Stimulated activated CD8-positive, alpha-beta memory T cell treated with anti-CD3 and anti-CD28 coated beads, Interleukin-4, amount 100 ng/mL, for 1 hour (primary cell): ENCODE measurements around the gene DUSP1.

Source experiments
- DNase-seq, 2 donors: peaks; one replicate each; pipeline ENCODE4 v3.0.0-alpha.2; 2020; ENCODE audit warnings: low read depth in 2 of 2, low spot score in 1 of 2

DUSP1 gene

GRCh38 chr5:172725785-172726184 lies 45.2 kb downstream of the DUSP1 start:
- no peak for DNase-seq

GRCh38 chr5:172725273-172725672 lies 45.7 kb downstream of the DUSP1 start:
- no peak for DNase-seq

- DNase-seq, result no peak
Observed at GRCh38 chr5:172724242-172725183, 46.5 kb downstream of the DUSP1 start.

- no peak for DNase-seq
Observed at GRCh38 chr5:172723508-172723907, 47.5 kb downstream of the DUSP1 start.

DNA sequence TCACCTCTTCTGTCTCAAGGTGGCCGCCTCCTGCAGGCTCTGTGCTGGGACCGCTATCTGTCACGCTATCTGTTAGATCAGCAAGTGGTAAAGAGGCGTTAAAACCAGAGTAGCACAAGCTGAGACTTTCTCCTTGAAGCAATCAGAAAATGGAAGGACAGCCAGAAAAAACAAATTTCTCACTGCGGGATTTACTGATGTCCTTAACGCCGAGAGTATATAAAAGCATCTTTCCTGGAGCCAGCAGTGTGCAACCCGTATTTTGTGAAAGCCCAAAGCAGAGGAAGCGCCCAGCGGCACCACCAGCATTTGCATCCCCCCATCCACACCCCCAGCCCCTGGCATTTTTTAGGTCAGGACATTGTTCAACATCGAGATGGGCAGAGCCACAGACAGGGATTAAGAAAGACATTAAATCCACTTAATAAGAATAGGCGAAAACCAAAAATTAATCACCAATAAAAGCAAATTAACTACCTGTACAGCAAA lies 48.6 kb downstream of the DUSP1 start:
- peak in 1 of 2 donors; percentile 13 for DNase-seq

DNA sequence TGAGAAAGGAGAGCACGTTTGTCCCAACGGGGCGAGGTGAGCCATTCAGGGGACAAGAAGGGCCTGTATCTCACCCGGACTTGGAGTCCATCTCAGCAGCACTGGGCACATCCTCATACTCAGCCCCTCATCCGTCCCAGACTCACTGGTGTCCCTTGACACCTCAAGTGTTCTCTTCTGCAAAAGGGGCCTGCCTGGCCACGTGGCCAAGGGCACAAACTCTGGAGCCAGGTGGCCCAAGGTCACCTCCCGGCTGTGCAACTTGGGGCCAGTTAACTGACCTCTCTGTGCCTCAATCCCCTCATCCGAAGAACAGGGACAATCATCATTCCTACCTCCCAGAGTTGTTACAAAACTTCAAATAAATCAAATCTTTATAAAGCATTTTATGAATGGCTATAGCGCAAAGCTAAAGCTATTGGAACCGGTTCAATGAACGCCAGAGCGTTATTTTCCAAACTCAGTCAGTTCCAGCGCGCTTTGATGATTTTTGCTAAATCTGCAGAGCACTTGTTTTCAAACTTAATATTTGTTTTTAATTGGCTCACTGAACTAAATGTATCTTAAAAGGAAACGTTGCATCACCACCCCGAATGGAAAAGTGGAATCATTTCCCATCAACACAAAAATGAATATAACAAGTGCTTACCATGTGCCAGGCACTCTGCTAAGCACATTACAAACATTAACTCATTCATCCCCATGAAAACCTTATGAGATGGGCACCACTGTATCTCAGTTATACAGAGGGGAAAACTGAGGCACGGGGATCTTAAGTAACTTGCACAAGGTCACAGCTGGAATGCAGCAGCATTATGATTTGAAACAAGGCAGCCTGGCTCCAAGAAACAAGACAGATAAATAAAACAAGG lies 49.3 kb downstream of the DUSP1 start:
- DNase-seq, result no peak

GRCh38 chr5:172720655-172721054 lies 50.3 kb downstream of the DUSP1 start:
- no peak for DNase-seq

DNA sequence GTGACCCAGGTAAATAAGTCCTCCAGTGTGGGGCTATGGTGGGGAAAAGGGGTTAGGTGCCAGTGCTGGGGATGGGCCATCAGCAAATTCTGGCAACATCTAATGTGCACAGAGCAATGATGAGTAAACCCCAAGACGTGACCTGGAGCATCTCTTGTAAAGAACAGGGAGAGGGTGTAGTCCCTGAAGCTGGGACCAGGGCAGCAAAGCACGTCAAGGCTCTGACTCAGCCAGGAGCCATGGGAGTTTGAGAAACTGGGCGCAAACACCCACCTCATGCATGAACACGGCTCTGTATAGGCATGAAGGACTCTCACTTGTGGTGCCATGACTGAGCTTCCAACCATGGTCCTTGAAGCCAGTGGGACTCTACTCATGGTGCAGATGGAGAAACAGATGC lies 51.8 kb downstream of the DUSP1 start:
- DNase-seq, result no peak

DNA sequence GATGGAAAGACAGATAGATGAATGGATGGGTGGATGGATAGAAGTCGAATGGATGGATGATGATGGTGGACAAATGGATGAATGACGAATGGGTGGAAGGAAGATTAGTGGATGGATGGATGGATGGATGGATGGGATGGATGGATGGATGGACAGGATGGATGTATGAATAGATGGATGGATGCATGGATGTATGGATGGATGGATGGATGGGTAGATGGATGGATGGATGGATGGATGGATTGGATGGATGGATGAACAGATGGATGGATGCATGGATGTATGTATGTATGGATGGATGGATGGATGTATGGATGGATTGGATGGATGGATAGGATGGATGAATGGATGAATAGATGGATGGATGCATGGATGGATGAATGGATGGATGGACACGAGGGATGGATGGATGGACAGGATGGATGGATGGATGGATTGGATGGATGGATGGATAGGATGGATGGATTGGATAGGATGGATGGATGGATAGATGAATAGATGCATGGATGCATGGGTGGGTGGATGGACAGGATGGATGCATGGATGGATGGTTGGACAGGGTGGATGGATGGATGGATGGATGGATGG lies 52.4 kb downstream of the DUSP1 start:
- no peak for DNase-seq
